ENCODE results near the gene STEAP3. TPM values are rescaled to one million over a fixed set of nuclear protein-coding genes. Genes with fewer than 3 reads are reported as not detected.

The STEAP3 gene
- total RNA-seq, 4 donors from 2014 or later, result 2.5 to 5.9 (median 5.2) TPM

GRCh38 chr2:119201815-119202214 is 21.8 kb upstream of the STEAP3 start:
- H3K27ac ChIP-seq (replicated peaks in 1 of 4), result no peak overlapping the region
- no peaks in the 10 kb centered on the region for H3K4me1 ChIP-seq
- DNase-seq (ENCODE audit: extremely low spot score), result no peak
- H3K9me3 ChIP-seq, result no peaks in the 10 kb centered on the region
- H3K36me3 ChIP-seq, result no peaks in the 10 kb centered on the region
- intact Hi-C loops (cut with DNase I), result no loop called here
- H3K4me3 ChIP-seq, result no peak overlapping the region
- TF ChIP-seq POLR2AphosphoS5 (IDR thresholded peaks at IDR 0.05) (no peak), POLR2A (IDR thresholded peaks at IDR 0.05; ENCODE audit: low read depth) (no peak), CTCF (IDR thresholded peaks at IDR 0.05) (no peak), EP300 (IDR thresholded peaks at IDR 0.05) (no peak)
- H3K27me3 ChIP-seq, result peaks cover 0 to 10% (median 0%) of the 10 kb centered on the region in 4 donors
- 89% methylated on average over 5 of the region's 5 CpGs for WGBS

GRCh38 chr2:119202610-119203310 is 20.9 kb upstream of the STEAP3 start:
- intact Hi-C loops (cut with DNase I), result no loop called here
- Histone ChIP-seq H3K27ac (replicated peaks in 1 of 4) (no peak overlapping the region), H3K27me3 (peaks cover 0 to 10% (median 0%) of the 10 kb centered on the region in 4 donors), H3K4me3 (no peak overlapping the region), H3K9me3 (no peaks in the 10 kb centered on the region), H3K4me1 (no peaks in the 10 kb centered on the region), H3K36me3 (no peaks in the 10 kb centered on the region)
- 83% methylated on average over 1 of the region's 1 CpG for WGBS
- DNase-seq (ENCODE audit: extremely low spot score), result no peak
- no peak for TF ChIP-seq EP300 (IDR thresholded peaks at IDR 0.05)
- no peak for TF ChIP-seq POLR2A (IDR thresholded peaks at IDR 0.05; ENCODE audit: low read depth)
- no peak for TF ChIP-seq POLR2AphosphoS5 (IDR thresholded peaks at IDR 0.05)
- no peak for TF ChIP-seq CTCF (IDR thresholded peaks at IDR 0.05)

GRCh38 chr2:119204525-119204924 is 19.1 kb upstream of the STEAP3 start:
- intact Hi-C loops (cut with DNase I), result no loop called here
- no peak for TF ChIP-seq CTCF (IDR thresholded peaks at IDR 0.05)
- no peak for TF ChIP-seq POLR2A (IDR thresholded peaks at IDR 0.05; ENCODE audit: low read depth)
- TF ChIP-seq POLR2AphosphoS5 (IDR thresholded peaks at IDR 0.05), result no peak
- no peak for TF ChIP-seq EP300 (IDR thresholded peaks at IDR 0.05)
- H3K27ac ChIP-seq (replicated peaks in 1 of 4), result no peak overlapping the region
- WGBS, result 71% methylated on average over 4 of the region's 6 CpGs
- H3K9me3 ChIP-seq, result no peaks in the 10 kb centered on the region
- no peaks in the 10 kb centered on the region for H3K36me3 ChIP-seq
- peaks cover 0 to 10% (median 0%) of the 10 kb centered on the region in 4 donors for H3K27me3 ChIP-seq
- H3K4me3 ChIP-seq, result no peak overlapping the region
- H3K4me1 ChIP-seq, result no peaks in the 10 kb centered on the region
- no peak for DNase-seq (ENCODE audit: extremely low spot score)

- WGBS, result 85% methylated on average over 12 of the region's 13 CpGs
- Histone ChIP-seq H3K36me3 (no peaks in the 10 kb centered on the region), H3K27ac (replicated peaks in 1 of 4) (no peak overlapping the region), H3K4me3 (no peak overlapping the region), H3K4me1 (no peaks in the 10 kb centered on the region), H3K9me3 (no peaks in the 10 kb centered on the region), H3K27me3 (peaks cover 0 to 5% (median 0%) of the 10 kb centered on the region in 4 donors)
- TF ChIP-seq POLR2A (IDR thresholded peaks at IDR 0.05; ENCODE audit: low read depth), result no peak
- no peak for TF ChIP-seq POLR2AphosphoS5 (IDR thresholded peaks at IDR 0.05)
- TF ChIP-seq EP300 (IDR thresholded peaks at IDR 0.05), result no peak
- no peak for TF ChIP-seq CTCF (IDR thresholded peaks at IDR 0.05)
- no peak for DNase-seq (ENCODE audit: extremely low spot score)
- intact Hi-C loops (cut with DNase I), result no loop called here
These were observed 18.5 kb upstream of the STEAP3 start for GRCh38 chr2:119205001-119205706.

Data from esophagus muscularis mucosa (tissue), 4 donors.